ENCODE results near the gene GOLGA6L10. TPM values are rescaled to one million over a fixed set of nuclear protein-coding genes. Genes with fewer than 3 reads are reported as not detected.
"Not testable (repeated sequence)": the region's sequence is repeated elsewhere in the genome, so short reads cannot be mapped to it uniquely, and the experiment has no call there.

GOLGA6L10 gene
- total RNA-seq, 1 donor from 2014 or later: 1.2 TPM

- DNase-seq (ENCODE audit: low spot score); H3K9me3 Mint-ChIP-seq; intact Hi-C loops (cut with micrococcal nuclease); H3K4me1 Mint-ChIP-seq (ENCODE audit: low read depth); H3K36me3 Mint-ChIP-seq (ENCODE audit: low read depth); H3K27ac Mint-ChIP-seq; H3K4me3 Mint-ChIP-seq; H3K27me3 Mint-ChIP-seq (ENCODE audit: insufficient read depth): not testable (repeated sequence)
Observed at GRCh38 chr15:82336180-82336647, 13.1 kb downstream of the GOLGA6L10 start.

GRCh38 chr15:82335006-82335405, 14.3 kb downstream of the GOLGA6L10 start:
- DNase-seq (ENCODE audit: low spot score); H3K4me3 Mint-ChIP-seq; H3K27ac Mint-ChIP-seq; intact Hi-C loops (cut with micrococcal nuclease); H3K27me3 Mint-ChIP-seq (ENCODE audit: insufficient read depth); H3K36me3 Mint-ChIP-seq (ENCODE audit: low read depth); H3K9me3 Mint-ChIP-seq; H3K4me1 Mint-ChIP-seq (ENCODE audit: low read depth): not testable (repeated sequence)

- DNase-seq (ENCODE audit: low spot score); intact Hi-C loops (cut with micrococcal nuclease); H3K4me3 Mint-ChIP-seq; H3K27me3 Mint-ChIP-seq (ENCODE audit: insufficient read depth); H3K4me1 Mint-ChIP-seq (ENCODE audit: low read depth); H3K36me3 Mint-ChIP-seq (ENCODE audit: low read depth); H3K9me3 Mint-ChIP-seq; H3K27ac Mint-ChIP-seq: not testable (repeated sequence)
Observed at GRCh38 chr15:82334554-82334932, 14.7 kb downstream of the GOLGA6L10 start.

GRCh38 chr15:82333603-82334553, 15.4 kb downstream of the GOLGA6L10 start:
- H3K9me3 Mint-ChIP-seq; DNase-seq (ENCODE audit: low spot score); H3K4me3 Mint-ChIP-seq; H3K36me3 Mint-ChIP-seq (ENCODE audit: low read depth); H3K27me3 Mint-ChIP-seq (ENCODE audit: insufficient read depth); H3K27ac Mint-ChIP-seq; H3K4me1 Mint-ChIP-seq (ENCODE audit: low read depth); intact Hi-C loops (cut with micrococcal nuclease): not testable (repeated sequence)

GRCh38 chr15:82332711-82333602, 16.3 kb downstream of the GOLGA6L10 start:
- H3K27me3 Mint-ChIP-seq (ENCODE audit: insufficient read depth); H3K4me1 Mint-ChIP-seq (ENCODE audit: low read depth); H3K4me3 Mint-ChIP-seq; intact Hi-C loops (cut with micrococcal nuclease); H3K9me3 Mint-ChIP-seq; DNase-seq (ENCODE audit: low spot score); H3K36me3 Mint-ChIP-seq (ENCODE audit: low read depth); H3K27ac Mint-ChIP-seq: not testable (repeated sequence)

- H3K27ac Mint-ChIP-seq; DNase-seq (ENCODE audit: low spot score); intact Hi-C loops (cut with micrococcal nuclease): not testable (repeated sequence)
Observed at GRCh38 chr15:82331576-82332304, 17.5 kb downstream of the GOLGA6L10 start.

GRCh38 chr15:82330921-82331320, 18.4 kb downstream of the GOLGA6L10 start:
- intact Hi-C loops (cut with micrococcal nuclease); H3K27me3 Mint-ChIP-seq (ENCODE audit: insufficient read depth); DNase-seq (ENCODE audit: low spot score); H3K9me3 Mint-ChIP-seq; H3K4me1 Mint-ChIP-seq (ENCODE audit: low read depth); H3K27ac Mint-ChIP-seq; H3K36me3 Mint-ChIP-seq (ENCODE audit: low read depth); H3K4me3 Mint-ChIP-seq: not testable (repeated sequence)

More at GRCh38 chr15:82331576-82332304, 17.5 kb downstream of the GOLGA6L10 start:
- H3K4me1 Mint-ChIP-seq (ENCODE audit: low read depth); H3K9me3 Mint-ChIP-seq; H3K4me3 Mint-ChIP-seq; H3K36me3 Mint-ChIP-seq (ENCODE audit: low read depth); H3K27me3 Mint-ChIP-seq (ENCODE audit: insufficient read depth): not testable (repeated sequence)

- intact Hi-C loops (cut with micrococcal nuclease); DNase-seq (ENCODE audit: low spot score); H3K4me1 Mint-ChIP-seq (ENCODE audit: low read depth); H3K9me3 Mint-ChIP-seq; H3K4me3 Mint-ChIP-seq; H3K27ac Mint-ChIP-seq; H3K36me3 Mint-ChIP-seq (ENCODE audit: low read depth); H3K27me3 Mint-ChIP-seq (ENCODE audit: insufficient read depth): not testable (repeated sequence)
Observed at GRCh38 chr15:82329039-82329438, 20.2 kb downstream of the GOLGA6L10 start.

- intact Hi-C loops (cut with micrococcal nuclease); H3K4me3 Mint-ChIP-seq; H3K27ac Mint-ChIP-seq; H3K36me3 Mint-ChIP-seq (ENCODE audit: low read depth); H3K27me3 Mint-ChIP-seq (ENCODE audit: insufficient read depth); DNase-seq (ENCODE audit: low spot score); H3K9me3 Mint-ChIP-seq; H3K4me1 Mint-ChIP-seq (ENCODE audit: low read depth): not testable (repeated sequence)
Observed at GRCh38 chr15:82327372-82327771, 21.9 kb downstream of the GOLGA6L10 start.

- H3K4me3 Mint-ChIP-seq; H3K27me3 Mint-ChIP-seq (ENCODE audit: insufficient read depth); intact Hi-C loops (cut with micrococcal nuclease); DNase-seq (ENCODE audit: low spot score); H3K27ac Mint-ChIP-seq; H3K36me3 Mint-ChIP-seq (ENCODE audit: low read depth); H3K9me3 Mint-ChIP-seq; H3K4me1 Mint-ChIP-seq (ENCODE audit: low read depth): not testable (repeated sequence)
Observed at GRCh38 chr15:82326896-82327295, 22.4 kb downstream of the GOLGA6L10 start.

- not testable (repeated sequence) for DNase-seq (ENCODE audit: low spot score); H3K9me3 Mint-ChIP-seq
Observed at GRCh38 chr15:82325646-82326045, 23.6 kb downstream of the GOLGA6L10 start.

GRCh38 chr15:82324831-82325230, 24.4 kb downstream of the GOLGA6L10 start:
- H3K27me3 Mint-ChIP-seq (ENCODE audit: insufficient read depth); DNase-seq (ENCODE audit: low spot score); intact Hi-C loops (cut with micrococcal nuclease); H3K9me3 Mint-ChIP-seq; H3K27ac Mint-ChIP-seq; H3K36me3 Mint-ChIP-seq (ENCODE audit: low read depth); H3K4me3 Mint-ChIP-seq; H3K4me1 Mint-ChIP-seq (ENCODE audit: low read depth): not testable (repeated sequence)

More at GRCh38 chr15:82325646-82326045, 23.6 kb downstream of the GOLGA6L10 start:
- intact Hi-C loops (cut with micrococcal nuclease); H3K4me3 Mint-ChIP-seq; H3K27ac Mint-ChIP-seq; H3K4me1 Mint-ChIP-seq (ENCODE audit: low read depth); H3K36me3 Mint-ChIP-seq (ENCODE audit: low read depth); H3K27me3 Mint-ChIP-seq (ENCODE audit: insufficient read depth): not testable (repeated sequence)

Measured in activated T-helper 1 cell treated with anti-CD3 and anti-CD28 coated beads, Interleukin-12 subunit alpha, Interleukin-12 subunit beta, Interleukin-2, Interleukin-4 antibody, amounts not matched to agents 30 ng/mL and 10 ng/mL and 1 ng/mL, durations not matched to agents 14 hours and 24 hours and 36 hours (primary cell).